Measurements from ENCODE around the gene DOCK3. TPM values are rescaled to one million over a fixed set of nuclear protein-coding genes. Genes with fewer than 3 reads are reported as not detected.

The DOCK3 gene
- total and polyA plus RNA-seq, 2 donors (not counting 3 experiments of a cell fraction or from before 2014, with no cell fraction given): 0.08 to 0.13 TPM

- dilution Hi-C loops (cut with MboI; ENCODE audit: extremely low pct_ligation_motif_present, low sequenced_read_pairs) (no loop called here), intact Hi-C loops (cut with micrococcal nuclease) (no loop called here)
- H3K9ac ChIP-seq (replicated peaks; ENCODE audit: extremely low read depth, insufficient read depth, low read length): no peak overlapping the region
- no peaks in the 10 kb centered on the region for H3K4me1 ChIP-seq (ENCODE audit: control insufficient read depth, extremely low read depth, insufficient read depth, low read length)
- ChIA-PET CTCF (no interaction called here), POLR2A (no interaction called here)
- FAIRE-seq (no peak), DNase-seq (ENCODE audit: low read depth, low spot score) (no peak)
- H2AFZ ChIP-seq (ENCODE audit: low read depth, low read length): no peak overlapping the region
- BruUV-seq (replicated peaks): no TSS peak
- TF ChIP-seq GATA2 (IDR thresholded peaks at IDR 0.05; ENCODE audit: insufficient read depth, insufficient read length, low read depth, low read length): no peak
- TF ChIP-seq POLR2AphosphoS5 (IDR thresholded peaks at IDR 0.05; ENCODE audit: insufficient read depth, low read depth, low read length): no peak
- no peak for TF ChIP-seq MAX (IDR thresholded peaks at IDR 0.05; ENCODE audit: insufficient read depth, insufficient read length)
- no peak for TF ChIP-seq EZH2 (IDR thresholded peaks at IDR 0.05; ENCODE audit: borderline replicate concordance, low read depth, low read length, severe bottlenecking)
- TF ChIP-seq FOS (IDR thresholded peaks at IDR 0.05; ENCODE audit: borderline replicate concordance, insufficient read depth, low read length): no peak
- TF ChIP-seq MYC (IDR thresholded peaks at IDR 0.05; ENCODE audit: low read depth, low read length): no peak
- no peak for TF ChIP-seq CTCF (IDR thresholded peaks at IDR 0.05; ENCODE audit: extremely low read depth in 1 of 2, insufficient read depth in 1 of 2, low read depth in 1 of 2, low read length in 2 of 2)
- TF ChIP-seq JUN (IDR thresholded peaks at IDR 0.05; ENCODE audit: borderline replicate concordance, insufficient read depth, insufficient read length, low read depth): no peak
- TF ChIP-seq POLR2A (IDR thresholded peaks at IDR 0.05; ENCODE audit: low read depth, low read length): no peak
- H3K27ac ChIP-seq (ENCODE audit: insufficient read depth, low read depth, low read length): no peak overlapping the region
- H3K27me3 ChIP-seq (ENCODE audit: control insufficient read depth in 2 of 2, insufficient read depth in 2 of 2, low read length in 2 of 2): no peaks in the 10 kb centered on the region
- no peak overlapping the region for H3K4me3 ChIP-seq (replicated peaks in 1 of 3; ENCODE audit: insufficient read depth in 1 of 3, low read depth in 1 of 3, low read length in 3 of 3)
- no peaks in the 10 kb centered on the region for H4K20me1 ChIP-seq (replicated peaks; ENCODE audit: control insufficient read depth, extremely low read depth, insufficient read depth, low read length)
- H3K9me3 ChIP-seq (replicated peaks; ENCODE audit: control insufficient read depth, insufficient read depth, low read length): no peaks in the 10 kb centered on the region
- H3K36me3 ChIP-seq (ENCODE audit: control insufficient read depth in 2 of 2, extremely low read depth in 1 of 2, insufficient read depth in 2 of 2, low read length in 2 of 2): no peaks in the 10 kb centered on the region
- no peak overlapping the region for H3K4me2 ChIP-seq (ENCODE audit: insufficient read depth, low read length)
- no peaks in the 10 kb centered on the region for H3K9me1 ChIP-seq (replicated peaks; ENCODE audit: control insufficient read depth, extremely low read depth, insufficient read depth, low read length)
- H3K79me2 ChIP-seq (ENCODE audit: control insufficient read depth, insufficient read depth, low read length): no peaks in the 10 kb centered on the region
These were observed 629.5 kb downstream of the DOCK3 start for GRCh38 chr3:51304230-51304629.

All from endothelial cell of umbilical vein (primary cell).